ENCODE data around the gene CEBPB.

CEBPB gene

DNA sequence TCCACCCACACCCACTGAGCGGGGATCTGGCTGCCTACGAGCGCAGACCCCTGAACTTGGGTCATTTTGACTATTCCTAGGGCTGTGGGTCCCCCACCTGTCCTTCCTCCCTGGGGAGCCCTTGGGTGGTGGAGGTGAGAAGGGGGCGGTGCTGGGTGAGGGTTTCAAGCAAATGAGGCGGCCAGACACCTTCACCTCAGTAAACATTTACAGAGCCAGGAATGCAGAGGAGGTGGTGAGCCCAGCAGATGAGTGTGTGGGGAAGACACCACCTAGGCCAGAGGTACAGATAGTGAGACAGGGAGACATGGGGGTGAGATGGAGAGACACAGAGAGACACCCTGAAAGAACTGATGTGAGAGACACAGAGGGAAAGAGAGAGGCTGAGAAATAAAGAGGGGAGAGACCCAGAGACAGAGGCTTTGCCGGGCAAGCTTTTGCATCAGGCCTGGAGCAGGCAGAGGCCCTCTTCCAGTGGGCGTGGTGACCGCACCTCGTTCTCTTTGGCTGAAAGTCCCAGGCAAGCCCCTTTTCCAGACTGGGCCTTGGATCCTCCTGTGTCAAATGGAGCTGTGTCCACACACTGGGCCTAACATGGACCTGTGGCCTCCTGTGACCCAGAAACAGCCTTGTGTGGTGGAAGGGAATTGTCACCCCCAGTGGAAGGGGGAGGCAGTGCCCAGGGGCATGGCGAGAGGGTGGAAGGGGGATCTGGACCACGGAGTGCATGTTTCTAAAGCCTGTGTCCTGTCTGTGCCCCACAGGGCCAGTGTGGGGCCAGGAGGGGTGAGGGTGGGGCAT is 29.7 kb downstream of the CEBPB start:
- Histone ChIP-seq H3K4me1 (ENCODE audit: control insufficient read depth, insufficient read depth, low read length, poor library complexity, severe bottlenecking) (no peaks in the 10 kb centered on the region), H3K9me3 (ENCODE audit: control insufficient read depth, low read length) (no peaks in the 10 kb centered on the region), H3K36me3 (ENCODE audit: control insufficient read depth, insufficient read depth, low read length) (no peaks in the 10 kb centered on the region), H3K27me3 (replicated peaks; ENCODE audit: control insufficient read depth, insufficient read depth, low read length, poor library complexity, severe bottlenecking) (no peaks in the 10 kb centered on the region), H3K27ac (ENCODE audit: insufficient read depth, low read length, poor library complexity, severe bottlenecking) (no peak overlapping the region), H3K4me3 (ENCODE audit: insufficient read depth, low read depth, low read length, poor library complexity, severe bottlenecking) (no peak overlapping the region)
- DNase-seq = no peak

DNA sequence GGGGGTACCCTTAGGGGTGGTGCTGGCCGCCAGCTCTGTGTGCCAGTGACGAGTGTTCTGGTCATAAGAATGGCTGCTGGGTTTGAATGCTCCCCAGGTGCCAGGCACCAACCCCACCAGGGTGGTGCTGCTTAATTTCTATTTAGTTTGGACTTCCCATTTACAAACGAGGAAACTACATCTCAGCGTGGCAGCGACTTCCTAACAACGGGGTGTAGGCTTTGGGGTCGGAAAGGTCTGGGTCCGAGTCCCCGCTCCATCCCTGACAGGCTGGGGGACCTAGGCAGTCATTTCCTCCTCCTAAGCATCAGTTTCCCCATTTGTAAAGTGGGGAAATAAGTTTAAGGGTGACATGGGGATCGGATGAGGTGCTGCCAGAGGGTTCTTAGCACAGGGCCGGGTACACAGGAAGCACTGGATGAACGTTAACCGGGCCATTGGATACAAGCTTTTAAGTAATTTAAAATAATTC is 30.3 kb downstream of the CEBPB start:
- H3K4me1 ChIP-seq (ENCODE audit: control insufficient read depth, insufficient read depth, low read length, poor library complexity, severe bottlenecking) = no peaks in the 10 kb centered on the region
- H3K27me3 ChIP-seq (replicated peaks; ENCODE audit: control insufficient read depth, insufficient read depth, low read length, poor library complexity, severe bottlenecking) = no peaks in the 10 kb centered on the region
- H3K36me3 ChIP-seq (ENCODE audit: control insufficient read depth, insufficient read depth, low read length) = no peaks in the 10 kb centered on the region
- no peak overlapping the region for H3K4me3 ChIP-seq (ENCODE audit: insufficient read depth, low read depth, low read length, poor library complexity, severe bottlenecking)
- no peak overlapping the region for H3K27ac ChIP-seq (ENCODE audit: insufficient read depth, low read length, poor library complexity, severe bottlenecking)
- no peaks in the 10 kb centered on the region for H3K9me3 ChIP-seq (ENCODE audit: control insufficient read depth, low read length)
- no peak for DNase-seq

DNA sequence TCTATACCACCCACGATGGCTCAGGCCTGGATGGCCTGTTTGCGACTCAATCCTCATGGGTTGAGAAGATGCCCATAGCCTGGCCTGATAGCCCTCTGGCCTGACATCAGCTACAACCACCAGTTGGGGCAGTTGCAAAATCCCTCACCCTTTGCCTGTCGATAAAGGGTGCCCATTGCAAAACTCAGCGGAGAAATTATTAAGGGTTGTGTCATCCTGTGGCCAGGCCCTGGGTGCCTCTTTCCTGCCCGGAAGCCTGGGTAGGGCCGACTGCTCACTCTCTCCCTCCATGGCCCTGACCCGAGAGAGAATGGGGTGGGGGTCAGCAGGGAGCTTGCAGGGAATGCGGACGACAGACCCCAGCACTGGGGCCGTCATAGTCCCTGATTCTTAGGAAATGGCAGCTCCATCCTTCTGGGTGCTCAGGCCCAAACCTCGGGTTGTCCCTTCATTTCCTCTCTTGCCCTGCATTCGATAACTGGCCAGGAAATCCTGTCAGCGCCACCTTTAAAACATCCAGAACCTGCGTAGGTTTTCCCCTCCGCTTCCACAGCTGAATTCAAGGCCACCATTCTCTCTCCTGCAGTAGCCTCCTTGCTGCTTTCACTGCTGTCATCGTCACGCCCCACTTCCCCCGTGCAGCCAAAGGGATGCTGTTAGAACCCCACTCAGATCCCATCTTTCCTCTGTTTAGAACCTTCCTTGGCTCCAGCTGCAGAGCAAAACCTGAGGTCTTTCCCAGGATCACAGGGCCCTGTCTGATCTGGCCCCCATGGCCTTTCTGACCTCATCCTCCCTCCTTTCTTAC is 31.1 kb downstream of the CEBPB start:
- Histone ChIP-seq H3K36me3 (ENCODE audit: control insufficient read depth, insufficient read depth, low read length) (no peaks in the 10 kb centered on the region), H3K4me1 (ENCODE audit: control insufficient read depth, insufficient read depth, low read length, poor library complexity, severe bottlenecking) (no peaks in the 10 kb centered on the region), H3K27ac (ENCODE audit: insufficient read depth, low read length, poor library complexity, severe bottlenecking) (no peak overlapping the region), H3K4me3 (ENCODE audit: insufficient read depth, low read depth, low read length, poor library complexity, severe bottlenecking) (no peak overlapping the region), H3K9me3 (ENCODE audit: control insufficient read depth, low read length) (no peaks in the 10 kb centered on the region), H3K27me3 (replicated peaks; ENCODE audit: control insufficient read depth, insufficient read depth, low read length, poor library complexity, severe bottlenecking) (no peaks in the 10 kb centered on the region)
- no peak for DNase-seq

DNA sequence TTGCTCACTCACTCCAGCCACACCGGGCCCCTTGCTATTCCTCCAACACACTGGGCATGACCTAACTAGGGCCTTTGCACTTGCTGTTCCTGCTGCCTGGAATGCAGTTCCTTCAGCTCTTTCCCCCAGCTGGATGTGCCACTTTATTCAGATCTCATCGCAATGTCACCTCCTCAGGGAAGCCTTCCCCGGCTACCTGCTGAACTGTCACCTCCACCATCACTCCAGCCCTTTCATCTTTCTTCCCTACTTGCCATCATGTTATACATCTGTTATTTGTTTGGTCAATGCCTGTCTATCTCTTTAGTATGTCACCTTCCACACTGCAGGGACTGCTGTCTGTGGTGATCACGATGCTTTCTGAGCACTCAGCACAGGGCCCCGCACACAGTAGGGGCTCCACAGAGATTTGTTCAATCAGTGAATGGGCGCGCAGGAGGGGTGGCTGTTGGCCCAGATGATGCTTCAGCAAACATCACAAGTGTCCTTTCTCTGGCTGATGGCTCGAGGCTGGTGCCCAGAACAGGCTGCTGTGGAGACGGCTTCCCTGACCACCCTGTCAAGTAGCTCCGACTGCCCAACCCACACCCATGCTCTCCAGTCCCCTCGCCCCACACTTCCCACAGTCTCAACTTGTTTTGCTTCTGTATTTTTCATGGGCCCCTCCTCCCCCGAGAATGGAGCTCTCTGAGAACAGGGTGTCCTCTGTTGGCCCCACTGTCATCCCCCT is 31.8 kb downstream of the CEBPB start:
- H3K27me3 ChIP-seq (replicated peaks; ENCODE audit: control insufficient read depth, insufficient read depth, low read length, poor library complexity, severe bottlenecking) = no peaks in the 10 kb centered on the region
- H3K27ac ChIP-seq (ENCODE audit: insufficient read depth, low read length, poor library complexity, severe bottlenecking) = no peak overlapping the region
- no peaks in the 10 kb centered on the region for H3K4me1 ChIP-seq (ENCODE audit: control insufficient read depth, insufficient read depth, low read length, poor library complexity, severe bottlenecking)
- no peaks in the 10 kb centered on the region for H3K36me3 ChIP-seq (ENCODE audit: control insufficient read depth, insufficient read depth, low read length)
- DNase-seq = no peak
- no peaks in the 10 kb centered on the region for H3K9me3 ChIP-seq (ENCODE audit: control insufficient read depth, low read length)
- H3K4me3 ChIP-seq (ENCODE audit: insufficient read depth, low read depth, low read length, poor library complexity, severe bottlenecking) = no peak overlapping the region

DNA sequence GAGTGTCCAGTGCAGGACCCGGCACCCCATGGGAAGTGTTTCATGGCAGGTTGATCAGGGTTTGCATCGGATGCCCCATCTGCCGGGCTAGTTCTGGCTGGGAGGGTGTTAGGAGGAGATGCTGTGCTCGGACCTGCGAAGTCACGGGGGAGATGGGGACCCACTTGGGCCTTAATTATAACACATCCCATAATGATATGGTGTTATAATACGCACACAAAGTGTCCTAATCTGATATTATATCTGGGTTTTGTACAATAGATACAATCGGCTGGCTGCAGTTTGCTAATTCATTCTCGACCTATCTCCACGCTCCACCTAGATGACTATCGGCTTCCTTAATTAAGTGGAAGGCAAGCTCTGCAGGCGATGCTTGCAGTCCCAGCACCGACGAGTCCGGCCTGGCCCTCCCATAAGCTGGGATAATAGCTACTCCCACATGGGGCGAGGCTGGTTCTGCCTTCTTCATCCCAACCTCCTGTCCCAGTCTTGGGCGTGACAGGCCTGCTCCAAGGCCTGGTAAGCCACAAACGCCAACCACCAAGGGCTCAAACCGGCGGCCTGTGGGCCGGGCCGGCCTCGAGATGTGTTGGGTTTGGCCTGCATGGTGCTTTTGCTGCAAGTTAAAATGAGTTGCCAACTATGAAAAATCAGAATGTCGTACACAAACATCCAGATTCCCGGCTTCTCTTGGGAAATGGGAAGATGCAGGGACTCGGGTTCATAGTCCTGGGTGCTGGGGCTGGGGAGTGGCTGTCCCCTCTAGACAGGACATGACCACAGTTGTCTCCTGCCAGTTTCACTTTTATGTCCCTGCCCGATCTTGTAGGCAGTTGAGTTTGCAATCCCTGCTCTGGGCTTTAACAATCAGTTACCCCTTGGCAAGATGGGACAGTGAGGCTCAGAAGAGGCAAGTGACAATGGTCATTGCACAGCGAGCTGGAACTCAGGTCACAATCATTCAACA is 32.7 kb downstream of the CEBPB start:
- Histone ChIP-seq H3K27ac (ENCODE audit: insufficient read depth, low read length, poor library complexity, severe bottlenecking) (no peak overlapping the region), H3K27me3 (replicated peaks; ENCODE audit: control insufficient read depth, insufficient read depth, low read length, poor library complexity, severe bottlenecking) (no peaks in the 10 kb centered on the region), H3K36me3 (ENCODE audit: control insufficient read depth, insufficient read depth, low read length) (no peaks in the 10 kb centered on the region), H3K9me3 (ENCODE audit: control insufficient read depth, low read length) (no peaks in the 10 kb centered on the region), H3K4me1 (ENCODE audit: control insufficient read depth, insufficient read depth, low read length, poor library complexity, severe bottlenecking) (no peaks in the 10 kb centered on the region), H3K4me3 (ENCODE audit: insufficient read depth, low read depth, low read length, poor library complexity, severe bottlenecking) (no peak overlapping the region)
- no peak for DNase-seq

DNA sequence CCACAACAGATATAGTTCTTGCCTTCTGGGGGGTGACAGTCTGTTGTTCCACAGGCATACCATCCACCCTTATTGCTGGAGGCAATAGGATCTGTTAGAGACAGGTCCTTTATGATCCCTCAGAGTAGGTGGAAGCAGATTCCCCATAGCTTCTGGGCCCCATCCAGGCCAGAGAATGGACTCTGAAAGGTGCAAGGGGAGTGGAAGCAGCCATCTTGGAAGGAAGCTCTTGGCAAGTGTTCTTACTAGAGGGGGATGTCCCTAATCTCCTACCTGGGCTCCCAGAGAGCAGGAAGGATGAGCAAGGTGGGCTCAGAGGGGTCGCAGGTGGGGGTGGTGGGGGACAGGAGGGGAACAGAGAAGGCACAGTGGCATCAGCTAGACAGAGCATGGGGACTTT is 33.4 kb downstream of the CEBPB start:
- no peak for DNase-seq
- no peaks in the 10 kb centered on the region for H3K36me3 ChIP-seq (ENCODE audit: control insufficient read depth, insufficient read depth, low read length)
- no peaks in the 10 kb centered on the region for H3K27me3 ChIP-seq (replicated peaks; ENCODE audit: control insufficient read depth, insufficient read depth, low read length, poor library complexity, severe bottlenecking)
- H3K9me3 ChIP-seq (ENCODE audit: control insufficient read depth, low read length) = no peaks in the 10 kb centered on the region
- no peaks in the 10 kb centered on the region for H3K4me1 ChIP-seq (ENCODE audit: control insufficient read depth, insufficient read depth, low read length, poor library complexity, severe bottlenecking)
- H3K27ac ChIP-seq (ENCODE audit: insufficient read depth, low read length, poor library complexity, severe bottlenecking) = no peak overlapping the region
- H3K4me3 ChIP-seq (ENCODE audit: insufficient read depth, low read depth, low read length, poor library complexity, severe bottlenecking) = no peak overlapping the region

DNA sequence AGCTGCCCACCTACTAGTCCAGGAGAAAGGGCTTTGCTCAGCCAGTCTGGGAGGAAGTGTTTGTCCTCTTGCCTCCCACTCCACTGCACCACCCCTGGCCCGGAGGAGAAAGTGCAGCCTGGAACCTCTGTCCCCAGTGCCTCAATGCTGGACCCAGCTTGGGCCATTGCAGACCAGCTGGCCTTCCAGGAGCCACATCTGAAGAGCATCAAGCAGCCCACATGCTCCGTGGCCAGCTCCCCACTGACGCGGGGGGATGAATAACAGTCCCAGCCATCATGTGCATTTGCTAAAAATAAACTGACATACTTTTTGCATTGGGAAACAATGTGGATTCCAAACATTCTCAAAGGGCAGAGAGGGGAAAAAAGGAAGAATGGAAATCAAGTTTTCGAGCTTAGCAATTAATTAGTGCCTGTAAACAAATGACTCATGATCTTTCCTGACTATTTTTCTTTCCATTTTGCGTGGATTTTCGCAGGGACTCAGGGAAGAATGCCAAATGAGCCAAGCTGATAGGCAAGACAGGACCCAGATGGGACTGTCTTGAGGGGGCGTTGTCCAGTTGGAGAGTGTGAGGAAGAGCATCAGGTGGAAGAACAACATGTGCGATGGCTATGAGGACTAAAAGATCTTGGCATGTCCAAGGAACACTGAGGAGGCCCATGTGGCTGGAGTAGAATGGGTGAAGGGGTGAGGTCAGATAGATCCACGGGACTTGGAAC is 34.1 kb downstream of the CEBPB start:
- Histone ChIP-seq H3K27ac (ENCODE audit: insufficient read depth, low read length, poor library complexity, severe bottlenecking) (no peak overlapping the region), H3K27me3 (replicated peaks; ENCODE audit: control insufficient read depth, insufficient read depth, low read length, poor library complexity, severe bottlenecking) (no peaks in the 10 kb centered on the region), H3K4me3 (ENCODE audit: insufficient read depth, low read depth, low read length, poor library complexity, severe bottlenecking) (no peak overlapping the region), H3K36me3 (ENCODE audit: control insufficient read depth, insufficient read depth, low read length) (no peaks in the 10 kb centered on the region), H3K9me3 (ENCODE audit: control insufficient read depth, low read length) (no peaks in the 10 kb centered on the region), H3K4me1 (ENCODE audit: control insufficient read depth, insufficient read depth, low read length, poor library complexity, severe bottlenecking) (no peaks in the 10 kb centered on the region)
- DNase-seq = no peak

DNA sequence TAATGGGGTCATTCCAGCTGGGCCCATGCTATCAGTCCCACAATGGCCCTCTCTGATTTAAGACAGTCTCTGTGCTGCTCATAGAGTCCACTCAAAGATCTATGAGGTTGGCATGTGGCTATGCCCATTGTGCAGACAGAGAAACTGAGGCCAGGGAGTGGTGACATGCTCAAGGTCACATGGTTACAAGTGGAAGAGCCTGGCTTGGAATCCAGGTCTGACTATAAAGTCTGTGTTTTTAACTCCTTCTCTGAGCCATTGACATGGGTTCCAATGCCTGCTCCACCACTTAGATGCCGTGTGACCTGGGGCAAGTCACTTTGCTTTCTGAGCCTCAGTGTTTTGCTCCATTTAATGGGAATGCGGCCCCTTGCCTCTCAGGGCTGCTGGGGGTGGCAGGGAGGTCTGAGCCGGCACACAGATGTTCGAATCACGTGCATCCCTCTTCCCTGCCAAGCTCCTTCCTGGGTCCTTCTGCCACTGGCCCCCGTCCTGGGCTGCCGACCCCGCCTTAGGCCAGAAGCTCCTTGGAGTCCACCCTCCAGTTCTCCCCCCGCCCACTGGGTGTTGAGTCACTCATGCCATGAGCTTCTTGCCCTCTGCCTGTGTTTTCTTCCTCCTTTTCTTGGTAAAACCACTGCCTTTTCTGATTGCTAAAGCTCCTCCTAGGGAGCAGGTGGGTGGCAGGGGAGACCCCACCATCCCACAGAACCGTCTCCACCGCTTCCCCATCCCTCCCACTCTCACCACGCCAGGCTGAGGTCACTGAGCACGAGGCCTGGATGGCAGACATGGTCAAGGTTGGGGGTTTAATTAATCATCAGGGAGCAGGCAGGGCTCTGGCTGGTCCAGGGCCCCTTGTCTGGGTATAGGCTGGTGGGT is 35.7 kb downstream of the CEBPB start:
- Histone ChIP-seq H3K36me3 (ENCODE audit: control insufficient read depth, insufficient read depth, low read length) (no peaks in the 10 kb centered on the region), H3K9me3 (ENCODE audit: control insufficient read depth, low read length) (no peaks in the 10 kb centered on the region), H3K4me3 (ENCODE audit: insufficient read depth, low read depth, low read length, poor library complexity, severe bottlenecking) (no peak overlapping the region), H3K4me1 (ENCODE audit: control insufficient read depth, insufficient read depth, low read length, poor library complexity, severe bottlenecking) (no peaks in the 10 kb centered on the region), H3K27ac (ENCODE audit: insufficient read depth, low read length, poor library complexity, severe bottlenecking) (no peak overlapping the region), H3K27me3 (replicated peaks; ENCODE audit: control insufficient read depth, insufficient read depth, low read length, poor library complexity, severe bottlenecking) (no peaks in the 10 kb centered on the region)
- no peak for DNase-seq
